HepG2 (cell line): ENCODE data around the gene C20orf96. TPM values are rescaled to one million over a fixed set of nuclear protein-coding genes. Genes with fewer than 3 reads are reported as not detected.

Experiments
- ELF1 ChIP-seq: sonication (generic); formaldehyde crosslinking; IDR thresholded peaks from 2 replicates; pipeline ENCODE4 v1.4.0; 2020; ENCODE audit warnings: missing genetic modification reagents
- ESRRA ChIP-seq: sonication (generic); formaldehyde crosslinking; IDR thresholded peaks from 2 replicates; pipeline ENCODE4 v1.5.1; 2020; ENCODE audit warnings: mild to moderate bottlenecking, low read depth, missing genetic modification reagents
- FOSL1 ChIP-seq: sonication (generic); formaldehyde crosslinking; IDR thresholded peaks from 2 replicates; pipeline ENCODE4 v1.9.0; 2021; ENCODE audit warnings: missing genetic modification reagents, borderline replicate concordance
- FOXO1 ChIP-seq: sonication (generic); formaldehyde crosslinking; IDR thresholded peaks from 2 replicates; pipeline ENCODE4 v1.4.0; 2020; ENCODE audit warnings: missing genetic modification reagents
- MED13 ChIP-seq: sonication (generic); formaldehyde crosslinking; IDR thresholded peaks from 2 replicates; pipeline ENCODE4 v1.5.0; 2020; ENCODE audit warnings: missing genetic modification reagents
- NBN ChIP-seq: fragments of 450-650 bp; conservative IDR thresholded peaks from 2 replicates; pipeline ENCODE4 v1.6.1; 2017
- SCMH1 ChIP-seq: sonication (generic); formaldehyde crosslinking; IDR thresholded peaks from 2 replicates; pipeline ENCODE4 v1.9.0; 2021; ENCODE audit warnings: missing genetic modification reagents, mild to moderate bottlenecking, borderline replicate concordance
- SMYD3 ChIP-seq: sonication (generic); formaldehyde crosslinking; IDR thresholded peaks from 2 replicates; pipeline ENCODE4 v1.8.1; 2023; ENCODE audit warnings: mild to moderate bottlenecking, missing genetic modification reagents
- SRSF9 ChIP-seq: fragments of 200-400 bp; formaldehyde crosslinking; IDR thresholded peaks from 2 replicates; pipeline ENCODE4 v1.6.1; 2018; ENCODE audit warnings: borderline replicate concordance, mild to moderate bottlenecking, low read depth, low read length; ENCODE audit not compliant: insufficient read depth, poor library complexity, severe bottlenecking
- SYNCRIP ChIP-seq: fragments of 200-400 bp; formaldehyde crosslinking; IDR thresholded peaks from 2 replicates; pipeline ENCODE4 v1.6.1; 2018; ENCODE audit warnings: mild to moderate bottlenecking, low read depth, low read length; ENCODE audit not compliant: insufficient read depth
- TAF15 ChIP-seq: fragments of 200-400 bp; formaldehyde crosslinking; IDR thresholded peaks from one replicate; pipeline ENCODE4 v1.6.1; 2018; ENCODE audit warnings: mild to moderate bottlenecking, low read depth, low read length; ENCODE audit not compliant: poor library complexity, severe bottlenecking
- ZMYM4 ChIP-seq: sonication (generic); formaldehyde crosslinking; IDR thresholded peaks from 2 replicates; pipeline ENCODE4 v1.8.1; 2023; ENCODE audit warnings: mild to moderate bottlenecking, missing genetic modification reagents
- ZNF124 ChIP-seq: sonication (generic); formaldehyde crosslinking; IDR thresholded peaks from 2 replicates; pipeline ENCODE4 v1.4.0; 2020; ENCODE audit warnings: missing genetic modification reagents
- ZNF549 ChIP-seq: sonication (generic); formaldehyde crosslinking; IDR thresholded peaks from 2 replicates; pipeline ENCODE4 v1.5.0; 2020; ENCODE audit warnings: missing genetic modification reagents
- ZNF598 ChIP-seq: sonication (generic); formaldehyde crosslinking; IDR thresholded peaks from 2 replicates; pipeline ENCODE4 v1.5.1; 2020; ENCODE audit warnings: mild to moderate bottlenecking, missing genetic modification reagents, borderline replicate concordance
- ZNF615 ChIP-seq: sonication (generic); formaldehyde crosslinking; IDR thresholded peaks from 2 replicates; pipeline ENCODE4 v1.5.0; 2020; ENCODE audit warnings: mild to moderate bottlenecking, missing genetic modification reagents, borderline replicate concordance
- ZNF781 ChIP-seq: sonication (generic); formaldehyde crosslinking; IDR thresholded peaks from 2 replicates; pipeline ENCODE4 v1.5.1; 2020; ENCODE audit warnings: borderline replicate concordance, mild to moderate bottlenecking, missing genetic modification reagents; ENCODE audit errors: not compliant biosample characterization
- ZNF883 ChIP-seq: sonication (generic); formaldehyde crosslinking; IDR thresholded peaks from 2 replicates; pipeline ENCODE4 v1.5.1; 2020; ENCODE audit warnings: mild to moderate bottlenecking, missing genetic modification reagents; ENCODE audit errors: not compliant biosample characterization
- polyA plus RNA-seq, 8 experiments: library from polyadenylated mRNA; depleted of rRNA in 3 of 8; stranded (reverse) in 7 of 8; unstranded in 1 of 8; fragments of >200 nt; fragmentation: Illumina TruSeq in 4 of 8; extraction: Trizol in 4 of 8; gene quantifications; 2 replicates each; pipeline versions ENCODE4 v1.2.1 to v1.2.3, GENCODE V29; 2011 to 2016; ENCODE audit warnings: low read depth in 4 of 8, missing spikeins in 1 of 8, mixed read lengths in 1 of 8; ENCODE audit not compliant: insufficient read depth in 1 of 8
- total RNA-seq, 5 experiments: library from RNA; depleted of rRNA; stranded (reverse); fragments of >200 nt; fragmentation: Illumina TruSeq; extraction: Trizol; gene quantifications; 2 replicates each; pipeline ENCODE4 v1.2.3, GENCODE V29; 2016; ENCODE audit warnings: low read depth in 1 of 5
- TF ChIP-seq, protein P1 (sequence below): sonication (generic); formaldehyde crosslinking; IDR thresholded peaks from 2 replicates; pipeline ENCODE4 v1.4.0; 2020; ENCODE audit warnings: missing genetic modification reagents
- TF ChIP-seq, protein P2 (sequence below): sonication (generic); formaldehyde crosslinking; IDR thresholded peaks from 2 replicates; pipeline ENCODE4 v1.4.0; 2020; ENCODE audit warnings: missing genetic modification reagents
- TF ChIP-seq, protein P3 (sequence below): sonication (generic); formaldehyde crosslinking; IDR thresholded peaks from 2 replicates; pipeline ENCODE4 v1.4.0; 2020; ENCODE audit warnings: missing genetic modification reagents, borderline replicate concordance

Gene C20orf96
- total and polyA plus RNA-seq, 2 of the 13 experiments (the other 11 are each of a cell fraction or from before 2014, with no cell fraction given), result 3.8 to 20.6 TPM

DNA sequence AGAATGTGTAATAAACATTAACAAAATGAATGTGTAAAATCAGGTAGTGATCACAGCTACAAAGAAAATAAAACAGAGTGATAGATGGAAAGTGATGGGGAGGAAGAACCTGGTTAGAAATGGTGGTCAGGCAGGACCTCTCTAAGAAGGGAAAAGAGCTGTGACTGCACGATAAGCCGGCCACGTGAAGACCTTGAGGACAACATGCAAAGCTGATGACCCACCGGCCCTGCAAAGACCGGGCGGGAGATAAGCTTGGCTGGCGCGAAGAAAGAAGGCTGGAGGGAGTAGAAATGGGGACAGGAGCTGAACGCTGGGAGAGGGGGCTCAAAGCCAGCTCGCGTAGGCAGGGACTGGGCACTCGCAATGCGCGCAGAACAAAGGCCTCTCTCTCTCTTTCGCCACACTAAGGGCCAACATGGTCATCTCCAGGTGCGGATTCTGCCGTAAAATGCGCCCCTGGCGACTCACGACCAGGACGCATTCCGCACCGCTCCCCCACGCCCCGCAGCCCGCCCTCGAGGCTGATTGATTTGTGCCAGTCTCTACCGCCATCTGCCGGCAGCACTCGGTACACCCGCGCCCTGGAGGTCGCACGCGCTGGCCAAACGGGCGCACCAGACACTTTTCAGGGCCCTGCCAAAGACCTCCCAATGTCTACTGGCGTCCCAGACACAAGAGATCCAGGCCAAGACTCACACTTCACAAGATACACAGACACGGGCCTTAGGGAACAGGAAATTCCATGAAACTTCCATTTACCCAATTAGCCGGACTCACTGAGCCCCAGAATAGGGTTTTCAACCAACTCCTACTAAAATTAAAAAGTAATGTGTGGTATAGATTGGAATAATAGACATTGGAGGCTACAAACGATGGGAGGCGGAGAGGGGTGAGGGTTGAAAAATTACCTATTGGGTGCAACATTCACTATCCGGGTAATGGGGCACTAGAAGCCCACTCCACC lies 23.7 kb downstream of the C20orf96 start (continued):
- TF ChIP-seq, protein P1, sequence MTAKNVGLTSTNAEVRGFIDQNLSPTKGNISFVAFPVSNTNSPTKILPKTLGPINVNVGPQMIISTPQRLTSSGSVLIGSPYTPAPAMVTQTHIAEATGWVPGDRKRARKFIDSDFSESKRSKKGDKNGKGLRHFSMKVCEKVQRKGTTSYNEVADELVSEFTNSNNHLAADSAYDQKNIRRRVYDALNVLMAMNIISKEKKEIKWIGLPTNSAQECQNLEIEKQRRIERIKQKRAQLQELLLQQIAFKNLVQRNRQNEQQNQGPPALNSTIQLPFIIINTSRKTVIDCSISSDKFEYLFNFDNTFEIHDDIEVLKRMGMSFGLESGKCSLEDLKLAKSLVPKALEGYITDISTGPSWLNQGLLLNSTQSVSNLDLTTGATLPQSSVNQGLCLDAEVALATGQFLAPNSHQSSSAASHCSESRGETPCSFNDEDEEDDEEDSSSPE, result peak; percentile 90
- TF ChIP-seq ZNF615 (CRISPR knock-in tag) (0 out of 2 replicates have a peak, but pooled peaks have one; percentile 74), MED13 (CRISPR knock-in tag) (no peak; the same call in 1 of the 2 replicates), ZNF549 (CRISPR knock-in tag) (0 out of 2 replicates have a peak, but pooled peaks have one; percentile 67), ZNF883 (CRISPR knock-in tag) (peak; percentile 92), ZMYM4 (peak; percentile 92), NBN (no peak), ZNF124 (CRISPR knock-in tag) (peak; percentile 97), SMYD3 (CRISPR knock-in tag) (no peak; the same call in none of the 2 replicates), FOSL1 (CRISPR knock-in tag) (no peak), SRSF9 (no peak), SCMH1 (CRISPR knock-in tag) (no peak), ZNF598 (CRISPR knock-in tag) (0 out of 2 replicates have a peak, but pooled peaks have one; percentile 67), ZNF781 (CRISPR knock-in tag) (peak; percentile 93), TAF15 (peak; percentile 89), SYNCRIP (no peak), FOXO1 (peak; percentile 65), ESRRA (CRISPR knock-in tag) (peak; percentile 61), ELF1 (CRISPR knock-in tag) (peak; percentile 49; the same call in 1 of the 2 replicates)
- TF ChIP-seq, protein P2, sequence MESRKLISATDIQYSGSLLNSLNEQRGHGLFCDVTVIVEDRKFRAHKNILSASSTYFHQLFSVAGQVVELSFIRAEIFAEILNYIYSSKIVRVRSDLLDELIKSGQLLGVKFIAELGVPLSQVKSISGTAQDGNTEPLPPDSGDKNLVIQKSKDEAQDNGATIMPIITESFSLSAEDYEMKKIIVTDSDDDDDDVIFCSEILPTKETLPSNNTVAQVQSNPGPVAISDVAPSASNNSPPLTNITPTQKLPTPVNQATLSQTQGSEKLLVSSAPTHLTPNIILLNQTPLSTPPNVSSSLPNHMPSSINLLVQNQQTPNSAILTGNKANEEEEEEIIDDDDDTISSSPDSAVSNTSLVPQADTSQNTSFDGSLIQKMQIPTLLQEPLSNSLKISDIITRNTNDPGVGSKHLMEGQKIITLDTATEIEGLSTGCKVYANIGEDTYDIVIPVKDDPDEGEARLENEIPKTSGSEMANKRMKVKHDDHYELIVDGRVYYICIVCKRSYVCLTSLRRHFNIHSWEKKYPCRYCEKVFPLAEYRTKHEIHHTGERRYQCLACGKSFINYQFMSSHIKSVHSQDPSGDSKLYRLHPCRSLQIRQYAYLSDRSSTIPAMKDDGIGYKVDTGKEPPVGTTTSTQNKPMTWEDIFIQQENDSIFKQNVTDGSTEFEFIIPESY (CRISPR knock-in tag), result peak; percentile 76
- TF ChIP-seq, protein P3, sequence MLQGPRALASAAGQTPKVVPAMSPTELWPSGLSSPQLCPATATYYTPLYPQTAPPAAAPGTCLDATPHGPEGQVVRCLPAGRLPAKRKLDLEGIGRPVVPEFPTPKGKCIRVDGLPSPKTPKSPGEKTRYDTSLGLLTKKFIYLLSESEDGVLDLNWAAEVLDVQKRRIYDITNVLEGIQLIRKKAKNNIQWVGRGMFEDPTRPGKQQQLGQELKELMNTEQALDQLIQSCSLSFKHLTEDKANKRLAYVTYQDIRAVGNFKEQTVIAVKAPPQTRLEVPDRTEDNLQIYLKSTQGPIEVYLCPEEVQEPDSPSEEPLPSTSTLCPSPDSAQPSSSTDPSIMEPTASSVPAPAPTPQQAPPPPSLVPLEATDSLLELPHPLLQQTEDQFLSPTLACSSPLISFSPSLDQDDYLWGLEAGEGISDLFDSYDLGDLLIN (CRISPR knock-in tag), result peak; percentile 88; the same call in 1 of the 2 replicates
